ENCODE measurements around the gene NAV1. TPM values are rescaled to one million over a fixed set of nuclear protein-coding genes. Genes with fewer than 3 reads are reported as not detected.

Gene NAV1
- total and polyA plus RNA-seq, 9 of the 15 experiments (the other 6 are each of a cell fraction or from before 2014, with no cell fraction given): 0.91 to 16.8 (median 3.2) TPM

DNA sequence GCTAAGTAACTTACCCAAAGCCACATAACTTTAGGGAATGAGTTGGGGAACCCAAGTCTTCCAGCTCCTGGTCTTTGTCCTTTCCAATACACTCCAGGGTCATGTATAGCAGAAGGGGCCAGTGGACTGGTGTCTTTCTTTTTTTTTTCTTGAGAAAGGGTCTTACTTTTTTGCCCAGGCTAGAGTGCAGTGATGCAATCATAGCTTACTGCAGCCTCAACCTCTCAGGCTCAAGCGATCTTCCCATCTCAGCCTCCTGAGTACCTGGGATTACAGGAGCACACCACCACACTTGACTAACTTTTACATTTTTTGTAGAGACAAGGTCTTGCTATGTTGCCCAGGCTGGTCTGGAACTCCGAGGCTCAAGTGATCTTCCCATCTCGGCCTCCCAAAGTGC, 12.2 kb downstream of the NAV1 start (continued):
- TF ChIP-seq, protein P1, sequence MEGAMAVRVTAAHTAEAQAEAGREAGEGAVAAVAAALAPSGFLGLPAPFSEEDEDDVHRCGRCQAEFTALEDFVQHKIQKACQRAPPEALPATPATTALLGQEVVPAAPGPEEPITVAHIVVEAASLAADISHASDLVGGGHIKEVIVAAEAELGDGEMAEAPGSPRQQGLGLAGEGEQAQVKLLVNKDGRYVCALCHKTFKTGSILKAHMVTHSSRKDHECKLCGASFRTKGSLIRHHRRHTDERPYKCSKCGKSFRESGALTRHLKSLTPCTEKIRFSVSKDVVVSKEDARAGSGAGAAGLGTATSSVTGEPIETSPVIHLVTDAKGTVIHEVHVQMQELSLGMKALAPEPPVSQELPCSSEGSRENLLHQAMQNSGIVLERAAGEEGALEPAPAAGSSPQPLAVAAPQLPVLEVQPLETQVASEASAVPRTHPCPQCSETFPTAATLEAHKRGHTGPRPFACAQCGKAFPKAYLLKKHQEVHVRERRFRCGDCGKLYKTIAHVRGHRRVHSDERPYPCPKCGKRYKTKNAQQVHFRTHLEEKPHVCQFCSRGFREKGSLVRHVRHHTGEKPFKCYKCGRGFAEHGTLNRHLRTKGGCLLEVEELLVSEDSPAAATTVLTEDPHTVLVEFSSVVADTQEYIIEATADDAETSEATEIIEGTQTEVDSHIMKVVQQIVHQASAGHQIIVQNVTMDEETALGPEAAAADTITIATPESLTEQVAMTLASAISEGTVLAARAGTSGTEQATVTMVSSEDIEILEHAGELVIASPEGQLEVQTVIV (CRISPR knock-in tag; IDR thresholded peaks at IDR 0.05; ENCODE audit: borderline replicate concordance): no peak

DNA sequence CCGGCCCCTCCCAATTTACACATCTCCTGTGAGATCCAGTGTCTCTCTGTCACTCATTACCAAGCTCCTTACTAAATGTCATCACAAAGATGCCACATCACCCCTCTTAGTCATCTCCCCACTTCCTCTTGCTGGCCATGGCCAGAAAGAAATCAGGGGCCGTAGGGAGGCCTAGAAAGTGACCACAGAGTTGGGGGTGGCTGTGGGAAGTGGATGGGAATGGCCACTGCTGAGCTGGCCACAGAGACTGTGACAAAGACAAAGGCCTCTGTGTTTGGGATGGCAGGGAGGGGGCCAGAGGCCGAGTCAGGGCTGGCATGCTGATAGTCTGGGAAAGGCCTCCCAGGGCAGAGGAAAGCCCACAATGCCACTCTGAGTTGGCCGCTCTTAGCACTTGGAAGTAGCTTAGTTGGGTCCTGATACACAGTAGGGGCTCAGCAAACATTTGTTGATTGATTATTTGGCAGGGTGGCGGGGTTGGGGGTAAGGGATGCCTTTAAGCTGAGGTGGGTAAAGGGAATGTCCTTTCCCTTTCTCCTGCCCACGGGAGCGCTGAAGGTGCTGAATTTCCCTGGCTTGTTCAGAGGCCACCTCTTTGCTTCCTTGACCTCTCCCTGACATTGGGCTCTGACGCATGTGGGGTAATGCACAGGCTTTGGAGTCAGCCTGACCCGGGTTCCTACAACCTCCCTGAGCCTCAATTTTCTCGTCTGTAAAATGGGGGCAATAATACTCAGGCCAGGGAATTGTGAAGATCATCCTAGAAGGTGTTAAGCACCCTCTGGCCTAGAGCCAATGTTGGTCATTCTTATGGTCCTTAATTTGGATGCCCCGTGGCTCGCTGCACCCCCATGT, 13.2 kb downstream of the NAV1 start:
- peak overlapping the region; percentile 43; the same call in 1 of the 2 replicates for H2AFZ ChIP-seq (ENCODE audit: low read depth, low read length)
- H4K20me1 ChIP-seq (replicated peaks; ENCODE audit: control insufficient read depth, insufficient read depth, low read length): no peaks in the 10 kb centered on the region
- no TSS peak for BruUV-seq (replicated peaks)
- H3K9me3 ChIP-seq (replicated peaks; ENCODE audit: control insufficient read depth, insufficient read depth, low read depth, low read length): no peaks in the 10 kb centered on the region
- ChIA-PET POLR2A (interaction anchor here (0.6 to 1.7 kb wide), 17 partner anchors 9 to 277 kb away, joined by 3 to 9 read pairs (median 3); partner anchors contain the start of gene IPO9), CTCF (ENCODE audit: low intra/inter-chr PET ratio) (no interaction called here)
- WGBS (ENCODE audit: insufficient coverage, low coverage, missing lambda C conversion rate): 40% methylated on average over 12 of the region's 12 CpGs
- H3K4me3 ChIP-seq: no peak overlapping the region
- peak overlapping the region; percentile 60; the same call in 2 of the 3 replicates for H3K27ac ChIP-seq (ENCODE audit: extremely low read depth, low read depth, low read length)
- H3K4me2 ChIP-seq (ENCODE audit: insufficient read depth, low read length): no peak overlapping the region
- in situ Hi-C loops (cut with MboI): no loop called here
- peak; percentile 75 for ATAC-seq
- no peaks in the 10 kb centered on the region for H3K9me1 ChIP-seq (ENCODE audit: control insufficient read depth, insufficient read depth, low read length)
- peak in 3 of 4 experiments; percentile 44 to 75 (median 61) for DNase-seq (ENCODE audit: extremely low read depth in 1 of 4, low spot score in 3 of 4)
- H3K9ac ChIP-seq (ENCODE audit: insufficient read depth in 1 of 2, low read depth in 2 of 2, low read length in 2 of 2): peak overlapping the region in 1 of 2 experiments; percentile 63; a peak in 1 of 4 replicates
- H3K27me3 ChIP-seq (ENCODE audit: control insufficient read depth in 2 of 2, insufficient read depth in 2 of 2, low read length in 2 of 2): peaks cover 3 to 6% of the 10 kb centered on the region in 2 experiments; a peak in 1 of 5 replicates
- FAIRE-seq: no peak
- intact Hi-C loops (cut with micrococcal nuclease): no loop called here
- H3K36me3 ChIP-seq (ENCODE audit: control insufficient read depth, insufficient read depth, low read length): no peaks in the 10 kb centered on the region
- peaks cover 5 to 47% of the 10 kb centered on the region in 2 experiments; a peak in 4 of 5 replicates for H3K4me1 ChIP-seq (replicated peaks in 1 of 2; ENCODE audit: control insufficient read depth in 2 of 2, insufficient read depth in 2 of 2, low read length in 2 of 2)
- H3K79me2 ChIP-seq (ENCODE audit: control insufficient read depth, insufficient read depth, low read length): no peaks in the 10 kb centered on the region
- TF ChIP-seq FOXK2 (conservative IDR thresholded peaks at IDR 0.05 in 1 of 2, IDR thresholded peaks at IDR 0.05 in 1 of 2; ENCODE audit: low read depth in 2 of 2): peak in 1 of 2 experiments; percentile 37; a peak in 1 of 4 replicates
- TF ChIP-seq ZNF274 (IDR thresholded peaks at IDR 0.05; ENCODE audit: borderline replicate concordance, low read depth, low read length): no peak
- TF ChIP-seq HNRNPK (IDR thresholded peaks at IDR 0.05; ENCODE audit: low read depth, low read length, poor library complexity, severe bottlenecking): no peak
- no peak for TF ChIP-seq EWSR1 (IDR thresholded peaks at IDR 0.05; ENCODE audit: borderline replicate concordance, low read depth, partially characterized antibody)
- peak; percentile 84 for TF ChIP-seq DPF2 (IDR thresholded peaks at IDR 0.05)
- no peak for TF ChIP-seq ZNF561 (CRISPR knock-in tag; conservative IDR thresholded peaks at IDR 0.05)
- no peak for TF ChIP-seq MTA2 (IDR thresholded peaks at IDR 0.05; ENCODE audit: low read depth)
- TF ChIP-seq TCF7L2 (IDR thresholded peaks at IDR 0.05; ENCODE audit: low read depth, low read length): no peak
- TF ChIP-seq BRCA1 (IDR thresholded peaks at IDR 0.05): no peak
- TF ChIP-seq BRCA1 (CRISPR knock-in tag; IDR thresholded peaks at IDR 0.05): no peak
- TF ChIP-seq, protein P2, sequence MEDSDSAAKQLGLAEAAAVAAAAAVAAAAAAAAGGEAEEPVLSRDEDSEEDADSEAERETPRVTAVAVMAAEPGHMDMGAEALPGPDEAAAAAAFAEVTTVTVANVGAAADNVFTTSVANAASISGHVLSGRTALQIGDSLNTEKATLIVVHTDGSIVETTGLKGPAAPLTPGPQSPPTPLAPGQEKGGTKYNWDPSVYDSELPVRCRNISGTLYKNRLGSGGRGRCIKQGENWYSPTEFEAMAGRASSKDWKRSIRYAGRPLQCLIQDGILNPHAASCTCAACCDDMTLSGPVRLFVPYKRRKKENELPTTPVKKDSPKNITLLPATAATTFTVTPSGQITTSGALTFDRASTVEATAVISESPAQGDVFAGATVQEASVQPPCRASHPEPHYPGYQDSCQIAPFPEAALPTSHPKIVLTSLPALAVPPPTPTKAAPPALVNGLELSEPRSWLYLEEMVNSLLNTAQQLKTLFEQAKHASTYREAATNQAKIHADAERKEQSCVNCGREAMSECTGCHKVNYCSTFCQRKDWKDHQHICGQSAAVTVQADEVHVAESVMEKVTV (CRISPR knock-in tag; IDR thresholded peaks at IDR 0.05): 0 out of 2 replicates have a peak, but pooled peaks have one; percentile 13
- TF ChIP-seq MTA3 (IDR thresholded peaks at IDR 0.05; ENCODE audit: borderline replicate concordance): 0 out of 2 replicates have a peak, but pooled peaks have one; percentile 35
- TF ChIP-seq HMG20B (CRISPR knock-in tag; IDR thresholded peaks at IDR 0.05): no peak
- TF ChIP-seq ZFP36 (IDR thresholded peaks at IDR 0.05; ENCODE audit: low read depth, low read length, partially characterized antibody): no peak
- TF ChIP-seq SMAD4 (CRISPR knock-in tag; conservative IDR thresholded peaks at IDR 0.05): 0 out of 2 replicates have a peak, but pooled peaks have one; percentile 47

Measured in K562 (cell line).